ENCODE measurements around the gene NR1H2.
A peak's percentile ranks its signal among the peaks of the same experiment; 100 is the strongest.

NR1H2 gene

DNA sequence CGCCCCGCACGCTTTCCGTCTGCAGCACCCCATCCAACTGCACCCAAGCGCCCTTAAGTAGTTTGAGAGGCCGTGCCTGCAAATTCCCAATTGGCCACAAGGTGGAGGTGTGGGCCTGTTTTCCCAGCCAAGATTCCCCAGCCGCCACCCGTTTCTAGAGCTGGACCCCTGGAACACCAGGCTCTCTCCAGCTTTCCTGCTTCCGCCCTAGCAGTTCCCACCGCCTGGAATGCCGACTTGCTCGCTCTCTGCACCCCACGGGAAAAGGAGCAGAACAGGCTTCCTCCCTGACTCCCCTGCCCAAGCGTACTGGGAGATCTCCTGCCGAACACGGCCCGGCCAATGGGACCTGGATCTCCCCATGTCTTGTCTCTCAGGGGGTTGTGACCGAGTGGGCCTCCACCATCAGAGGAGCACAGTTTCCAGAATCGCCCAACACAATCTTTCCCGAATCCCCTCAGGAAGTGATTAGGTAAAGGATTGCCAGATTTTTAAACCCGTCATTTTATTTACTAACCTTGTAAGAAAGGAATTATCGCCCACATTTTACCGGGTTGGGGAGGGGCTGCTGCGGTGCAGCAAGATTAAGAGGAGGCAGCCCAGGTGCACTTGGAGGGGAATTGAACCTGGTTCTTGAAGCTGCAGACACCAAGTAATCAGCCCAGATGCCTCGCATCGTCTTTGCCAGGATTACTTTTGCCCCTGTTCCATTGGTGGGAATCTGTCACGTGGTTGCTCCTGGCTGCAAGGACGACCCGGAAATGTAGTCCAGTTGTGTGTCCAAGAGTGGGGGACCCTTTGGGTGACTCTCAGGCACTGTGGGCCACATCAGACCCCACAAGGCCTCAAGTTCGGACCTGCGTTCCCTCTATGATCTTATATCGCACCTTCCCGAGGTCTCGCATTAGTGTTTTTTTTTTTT, 7.3 kb upstream of the NR1H2 start:
- Histone ChIP-seq H3K9me3 (ENCODE audit: control insufficient read depth, low read depth, low read length) (no peaks in the 10 kb centered on the region), H3K27ac (ENCODE audit: low read length) (peak overlapping the region; percentile 63), H3K4me3 (ENCODE audit: low read length) (peak overlapping the region; percentile 75), H3K9ac (ENCODE audit: low read length) (peak overlapping the region; percentile 65), H3K4me1 (ENCODE audit: control insufficient read depth, low read depth, low read length) (peaks cover 2% of the 10 kb centered on the region), H3K36me3 (ENCODE audit: control insufficient read depth, low read depth, low read length) (no peaks in the 10 kb centered on the region), H3K27me3 (ENCODE audit: control insufficient read depth, insufficient read depth, low read length) (no peaks in the 10 kb centered on the region)

DNA sequence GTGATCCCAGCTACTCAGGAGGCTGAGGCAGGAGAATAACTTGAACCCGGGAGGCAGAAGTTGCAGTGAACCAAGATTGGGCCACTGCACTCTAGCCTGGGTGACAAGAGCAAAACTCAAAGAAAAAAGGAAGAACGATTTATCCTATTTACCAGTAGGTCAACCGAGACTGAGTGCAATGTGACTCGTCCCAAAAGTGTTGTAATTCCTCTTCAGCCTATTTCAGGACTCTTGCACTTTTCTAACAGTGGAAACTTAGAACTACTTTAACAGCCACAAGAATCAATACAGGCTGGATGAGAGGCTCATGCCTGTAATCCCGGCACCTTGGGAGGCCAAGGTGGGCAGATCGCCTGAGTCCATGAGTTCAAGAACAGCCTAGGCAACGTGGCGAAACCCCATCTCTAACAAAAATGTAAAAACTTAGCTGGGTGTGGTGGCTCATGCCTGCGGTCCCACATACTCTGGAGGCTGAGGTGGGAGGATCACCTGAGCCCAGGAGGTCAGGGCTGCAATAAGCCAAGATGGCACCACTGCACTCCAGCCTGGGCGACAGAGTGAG, 4.3 kb upstream of the NR1H2 start:
- H3K9me3 ChIP-seq (ENCODE audit: control insufficient read depth, low read depth, low read length) = no peaks in the 10 kb centered on the region
- no peaks in the 10 kb centered on the region for H3K27me3 ChIP-seq (ENCODE audit: control insufficient read depth, insufficient read depth, low read length)
- H3K27ac ChIP-seq (ENCODE audit: low read length) = no peak overlapping the region
- no peak overlapping the region for H3K9ac ChIP-seq (ENCODE audit: low read length)
- H3K4me3 ChIP-seq (ENCODE audit: low read length) = no peak overlapping the region
- H3K36me3 ChIP-seq (ENCODE audit: control insufficient read depth, low read depth, low read length) = no peaks in the 10 kb centered on the region
- H3K4me1 ChIP-seq (ENCODE audit: control insufficient read depth, low read depth, low read length) = peaks cover 2% of the 10 kb centered on the region

DNA sequence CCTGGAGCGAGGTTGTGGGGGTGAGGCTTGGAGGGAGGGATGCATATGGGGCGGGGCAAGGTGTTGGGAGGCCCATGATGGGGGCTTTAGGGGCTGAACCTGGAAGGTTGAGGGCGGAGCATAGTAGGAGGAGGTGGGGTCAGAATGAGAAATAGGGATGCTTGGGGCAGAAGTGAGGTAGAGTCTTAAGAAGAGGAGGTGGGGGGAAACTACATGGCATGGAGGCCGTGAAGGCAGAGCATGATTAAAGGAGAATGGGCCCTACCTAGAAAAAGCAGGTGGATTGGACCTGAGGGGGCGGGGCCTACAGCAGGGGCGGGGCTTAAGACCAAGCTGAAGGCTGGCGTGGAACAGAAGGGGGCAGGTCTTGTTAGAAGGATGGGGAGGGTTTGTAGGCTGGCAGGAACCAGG, 799 bp downstream of the NR1H2 start:
- Histone ChIP-seq H3K4me1 (ENCODE audit: control insufficient read depth, low read depth, low read length) (no peaks in the 10 kb centered on the region), H3K36me3 (ENCODE audit: control insufficient read depth, low read depth, low read length) (peaks cover 38% of the 10 kb centered on the region), H3K27me3 (ENCODE audit: control insufficient read depth, insufficient read depth, low read length) (no peaks in the 10 kb centered on the region), H3K9me3 (ENCODE audit: control insufficient read depth, low read depth, low read length) (no peaks in the 10 kb centered on the region), H3K4me3 (ENCODE audit: low read length) (peak overlapping the region; percentile 33), H3K27ac (ENCODE audit: low read length) (no peak overlapping the region), H3K9ac (ENCODE audit: low read length) (no peak overlapping the region)

DNA sequence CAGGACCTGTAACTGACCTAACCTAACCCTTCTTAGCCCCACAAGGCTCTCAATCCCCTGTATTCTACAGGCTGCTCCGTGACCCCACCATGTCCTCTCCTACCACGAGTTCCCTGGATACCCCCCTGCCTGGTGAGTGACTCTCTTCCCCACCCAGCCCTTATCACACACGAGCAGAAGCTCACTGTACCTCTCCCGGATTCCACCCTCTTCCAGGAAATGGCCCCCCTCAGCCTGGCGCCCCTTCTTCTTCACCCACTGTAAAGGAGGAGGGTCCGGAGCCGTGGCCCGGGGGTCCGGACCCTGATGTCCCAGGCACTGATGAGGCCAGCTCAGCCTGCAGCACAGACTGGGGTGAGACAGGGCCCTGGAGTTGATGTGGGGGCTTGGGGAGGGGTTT, 1.3 kb downstream of the NR1H2 start:
- H3K27me3 ChIP-seq (ENCODE audit: control insufficient read depth, insufficient read depth, low read length) = no peaks in the 10 kb centered on the region
- H3K9me3 ChIP-seq (ENCODE audit: control insufficient read depth, low read depth, low read length) = no peaks in the 10 kb centered on the region
- no peak overlapping the region for H3K9ac ChIP-seq (ENCODE audit: low read length)
- H3K36me3 ChIP-seq (ENCODE audit: control insufficient read depth, low read depth, low read length) = peaks cover 38% of the 10 kb centered on the region
- no peak overlapping the region for H3K27ac ChIP-seq (ENCODE audit: low read length)
- H3K4me3 ChIP-seq (ENCODE audit: low read length) = peak overlapping the region; percentile 33
- no peaks in the 10 kb centered on the region for H3K4me1 ChIP-seq (ENCODE audit: control insufficient read depth, low read depth, low read length)

DNA sequence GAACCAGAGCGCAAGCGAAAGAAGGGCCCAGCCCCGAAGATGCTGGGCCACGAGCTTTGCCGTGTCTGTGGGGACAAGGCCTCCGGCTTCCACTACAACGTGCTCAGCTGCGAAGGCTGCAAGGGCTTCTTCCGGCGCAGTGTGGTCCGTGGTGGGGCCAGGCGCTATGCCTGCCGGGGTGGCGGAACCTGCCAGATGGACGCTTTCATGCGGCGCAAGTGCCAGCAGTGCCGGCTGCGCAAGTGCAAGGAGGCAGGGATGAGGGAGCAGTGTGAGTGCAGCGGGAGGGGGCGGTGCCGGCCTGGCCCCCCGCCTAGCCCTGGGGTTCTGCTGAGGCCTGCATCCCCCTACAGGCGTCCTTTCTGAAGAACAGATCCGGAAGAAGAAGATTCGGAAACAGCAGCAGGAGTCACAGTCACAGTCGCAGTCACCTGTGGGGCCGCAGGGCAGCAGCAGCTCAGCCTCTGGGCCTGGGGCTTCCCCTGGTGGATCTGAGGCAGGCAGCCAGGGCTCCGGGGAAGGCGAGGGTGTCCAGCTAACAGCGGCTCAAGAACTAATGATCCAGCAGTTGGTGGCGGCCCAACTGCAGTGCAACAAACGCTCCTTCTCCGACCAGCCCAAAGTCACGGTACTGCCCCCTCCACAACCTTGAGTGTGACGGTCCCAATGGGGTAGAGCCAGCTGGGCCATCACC, 2.1 kb downstream of the NR1H2 start:
- Histone ChIP-seq H3K27me3 (ENCODE audit: control insufficient read depth, insufficient read depth, low read length) (no peaks in the 10 kb centered on the region), H3K9ac (ENCODE audit: low read length) (no peak overlapping the region), H3K27ac (ENCODE audit: low read length) (no peak overlapping the region), H3K9me3 (ENCODE audit: control insufficient read depth, low read depth, low read length) (no peaks in the 10 kb centered on the region), H3K36me3 (ENCODE audit: control insufficient read depth, low read depth, low read length) (peaks cover 38% of the 10 kb centered on the region), H3K4me3 (ENCODE audit: low read length) (no peak overlapping the region), H3K4me1 (ENCODE audit: control insufficient read depth, low read depth, low read length) (peaks cover 3% of the 10 kb centered on the region)

DNA sequence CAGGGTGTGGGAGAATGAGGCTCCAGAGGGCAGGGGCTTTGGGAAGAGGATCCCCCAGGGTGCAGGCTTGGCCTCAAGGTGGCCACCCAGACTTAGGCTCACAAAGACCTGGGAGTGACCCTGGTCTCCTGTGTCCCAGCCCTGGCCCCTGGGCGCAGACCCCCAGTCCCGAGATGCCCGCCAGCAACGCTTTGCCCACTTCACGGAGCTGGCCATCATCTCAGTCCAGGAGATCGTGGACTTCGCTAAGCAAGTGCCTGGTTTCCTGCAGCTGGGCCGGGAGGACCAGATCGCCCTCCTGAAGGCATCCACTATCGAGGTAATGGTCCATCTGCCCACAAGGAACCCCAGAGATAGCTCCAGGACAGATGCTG, 2.6 kb downstream of the NR1H2 start:
- H3K4me1 ChIP-seq (ENCODE audit: control insufficient read depth, low read depth, low read length) = peaks cover 6% of the 10 kb centered on the region
- H3K36me3 ChIP-seq (ENCODE audit: control insufficient read depth, low read depth, low read length) = peaks cover 38% of the 10 kb centered on the region
- H3K4me3 ChIP-seq (ENCODE audit: low read length) = no peak overlapping the region
- no peak overlapping the region for H3K27ac ChIP-seq (ENCODE audit: low read length)
- no peaks in the 10 kb centered on the region for H3K27me3 ChIP-seq (ENCODE audit: control insufficient read depth, insufficient read depth, low read length)
- H3K9me3 ChIP-seq (ENCODE audit: control insufficient read depth, low read depth, low read length) = no peaks in the 10 kb centered on the region
- H3K9ac ChIP-seq (ENCODE audit: low read length) = no peak overlapping the region

DNA sequence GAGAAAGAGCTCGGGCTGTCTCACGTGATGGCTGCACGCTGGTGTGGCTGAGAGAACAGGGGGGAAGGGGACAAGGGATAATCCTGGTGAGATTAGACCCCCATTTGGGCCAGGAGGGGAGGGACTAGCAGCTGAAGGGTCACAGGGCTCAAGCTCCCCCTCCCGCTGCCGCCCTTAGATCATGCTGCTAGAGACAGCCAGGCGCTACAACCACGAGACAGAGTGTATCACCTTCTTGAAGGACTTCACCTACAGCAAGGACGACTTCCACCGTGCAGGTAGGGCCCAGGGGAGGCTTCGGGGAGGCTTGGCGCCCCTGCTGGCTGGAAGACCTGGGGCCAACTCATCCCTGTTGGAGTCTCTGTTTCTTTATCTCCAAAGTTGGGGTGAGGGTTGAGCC, 3.3 kb downstream of the NR1H2 start:
- Histone ChIP-seq H3K4me1 (ENCODE audit: control insufficient read depth, low read depth, low read length) (peaks cover 6% of the 10 kb centered on the region), H3K9me3 (ENCODE audit: control insufficient read depth, low read depth, low read length) (no peaks in the 10 kb centered on the region), H3K4me3 (ENCODE audit: low read length) (no peak overlapping the region), H3K36me3 (ENCODE audit: control insufficient read depth, low read depth, low read length) (peaks cover 38% of the 10 kb centered on the region), H3K9ac (ENCODE audit: low read length) (no peak overlapping the region), H3K27me3 (ENCODE audit: control insufficient read depth, insufficient read depth, low read length) (no peaks in the 10 kb centered on the region), H3K27ac (ENCODE audit: low read length) (no peak overlapping the region)

DNA sequence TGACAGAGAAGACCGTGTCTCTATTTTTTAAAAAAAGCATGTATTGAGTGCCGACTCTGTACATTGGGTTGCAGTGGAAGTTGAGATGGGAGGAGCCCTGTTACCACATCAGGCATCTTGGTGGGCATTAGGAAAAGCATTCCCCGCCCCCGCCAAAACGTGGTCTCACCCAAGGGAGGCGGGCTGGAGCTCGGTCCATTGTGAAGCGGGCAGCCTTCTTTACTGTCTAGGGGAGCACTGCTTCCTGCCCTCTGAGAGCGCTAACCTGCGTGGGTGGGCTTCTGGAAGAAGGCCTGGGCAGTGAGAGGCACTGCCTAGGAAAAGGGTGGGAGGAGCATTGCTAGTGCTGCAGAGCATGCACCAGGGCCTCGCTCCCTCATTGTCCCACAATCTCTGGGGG, 3.9 kb downstream of the NR1H2 start:
- Histone ChIP-seq H3K9ac (ENCODE audit: low read length) (no peak overlapping the region), H3K27ac (ENCODE audit: low read length) (no peak overlapping the region), H3K36me3 (ENCODE audit: control insufficient read depth, low read depth, low read length) (peaks cover 38% of the 10 kb centered on the region), H3K4me3 (ENCODE audit: low read length) (no peak overlapping the region), H3K27me3 (ENCODE audit: control insufficient read depth, insufficient read depth, low read length) (no peaks in the 10 kb centered on the region), H3K9me3 (ENCODE audit: control insufficient read depth, low read depth, low read length) (no peaks in the 10 kb centered on the region), H3K4me1 (ENCODE audit: control insufficient read depth, low read depth, low read length) (peaks cover 6% of the 10 kb centered on the region)

DNA sequence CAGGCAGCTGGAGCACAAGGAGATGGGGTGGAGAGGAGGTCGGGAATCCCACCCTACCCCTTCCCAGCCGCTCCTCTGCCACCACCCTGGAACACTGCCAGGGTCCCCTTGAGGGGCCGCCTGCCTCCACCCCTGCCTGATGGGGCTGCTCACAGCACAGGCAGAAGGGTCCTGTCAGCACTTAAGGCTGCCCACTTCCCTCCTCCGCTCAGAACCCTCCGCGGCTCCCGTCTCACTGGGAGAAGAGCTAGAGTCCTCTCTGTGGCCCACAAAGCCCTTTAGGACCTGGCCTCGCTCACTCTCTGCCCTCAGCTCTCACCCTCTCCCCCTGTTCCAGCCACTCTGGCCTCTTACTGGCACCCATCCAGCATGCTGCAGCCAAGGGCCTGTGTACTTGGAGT, 4.5 kb downstream of the NR1H2 start:
- H3K9ac ChIP-seq (ENCODE audit: low read length) = no peak overlapping the region
- no peak overlapping the region for H3K4me3 ChIP-seq (ENCODE audit: low read length)
- H3K36me3 ChIP-seq (ENCODE audit: control insufficient read depth, low read depth, low read length) = peaks cover 38% of the 10 kb centered on the region
- no peaks in the 10 kb centered on the region for H3K27me3 ChIP-seq (ENCODE audit: control insufficient read depth, insufficient read depth, low read length)
- H3K9me3 ChIP-seq (ENCODE audit: control insufficient read depth, low read depth, low read length) = no peaks in the 10 kb centered on the region
- no peak overlapping the region for H3K27ac ChIP-seq (ENCODE audit: low read length)
- peaks cover 6% of the 10 kb centered on the region for H3K4me1 ChIP-seq (ENCODE audit: control insufficient read depth, low read depth, low read length)

DNA sequence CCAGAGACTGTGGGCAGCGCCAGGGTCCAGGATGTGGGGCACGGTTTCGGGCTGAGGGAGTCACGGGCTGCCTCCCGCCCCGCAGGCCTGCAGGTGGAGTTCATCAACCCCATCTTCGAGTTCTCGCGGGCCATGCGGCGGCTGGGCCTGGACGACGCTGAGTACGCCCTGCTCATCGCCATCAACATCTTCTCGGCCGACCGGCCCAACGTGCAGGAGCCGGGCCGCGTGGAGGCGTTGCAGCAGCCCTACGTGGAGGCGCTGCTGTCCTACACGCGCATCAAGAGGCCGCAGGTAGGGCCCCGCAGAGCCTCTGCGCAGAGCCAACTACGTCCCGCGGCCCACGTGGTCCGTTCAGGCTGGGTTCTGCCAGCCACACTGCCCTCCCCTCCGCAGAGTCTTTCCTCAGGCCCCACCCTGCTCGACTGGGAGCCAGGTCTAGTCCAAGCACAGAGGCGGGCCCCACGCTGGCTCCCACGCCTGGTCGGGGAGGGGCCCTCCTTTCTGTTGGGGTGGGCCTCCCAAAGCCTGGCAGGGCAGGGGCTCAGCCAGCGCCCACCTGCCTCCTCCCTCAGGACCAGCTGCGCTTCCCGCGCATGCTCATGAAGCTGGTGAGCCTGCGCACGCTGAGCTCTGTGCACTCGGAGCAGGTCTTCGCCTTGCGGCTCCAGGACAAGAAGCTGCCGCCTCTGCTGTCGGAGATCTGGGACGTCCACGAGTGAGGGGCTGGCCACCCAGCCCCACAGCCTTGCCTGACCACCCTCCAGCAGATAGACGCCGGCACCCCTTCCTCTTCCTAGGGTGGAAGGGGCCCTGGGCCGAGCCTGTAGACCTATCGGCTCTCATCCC, 5.8 kb downstream of the NR1H2 start:
- H3K4me1 ChIP-seq (ENCODE audit: control insufficient read depth, low read depth, low read length) = peaks cover 6% of the 10 kb centered on the region
- H3K4me3 ChIP-seq (ENCODE audit: low read length) = no peak overlapping the region
- no peaks in the 10 kb centered on the region for H3K9me3 ChIP-seq (ENCODE audit: control insufficient read depth, low read depth, low read length)
- H3K36me3 ChIP-seq (ENCODE audit: control insufficient read depth, low read depth, low read length) = peaks cover 43% of the 10 kb centered on the region
- no peak overlapping the region for H3K27ac ChIP-seq (ENCODE audit: low read length)
- H3K9ac ChIP-seq (ENCODE audit: low read length) = no peak overlapping the region
- H3K27me3 ChIP-seq (ENCODE audit: control insufficient read depth, insufficient read depth, low read length) = no peaks in the 10 kb centered on the region

Measured in iPS-18a (cell line).